GM19099 (cell line): ENCODE results near the gene PACS1.
A peak's percentile ranks its signal among the peaks of the same experiment; 100 is the strongest.

Experiments used
- POLR2A ChIP-seq: IDR thresholded peaks from 3 replicates; pipeline ENCODE4 v1.6.1; 2011; ENCODE audit warnings: low read depth; ENCODE audit not compliant: insufficient read length; ENCODE audit errors: extremely low read depth

PACS1 gene

GRCh38 chr11:66045177-66045639, 24.9 kb upstream of the PACS1 start:
- TF ChIP-seq POLR2A = no peak

GRCh38 chr11:66046901-66047300, 23.2 kb upstream of the PACS1 start:
- no peak for TF ChIP-seq POLR2A

DNA sequence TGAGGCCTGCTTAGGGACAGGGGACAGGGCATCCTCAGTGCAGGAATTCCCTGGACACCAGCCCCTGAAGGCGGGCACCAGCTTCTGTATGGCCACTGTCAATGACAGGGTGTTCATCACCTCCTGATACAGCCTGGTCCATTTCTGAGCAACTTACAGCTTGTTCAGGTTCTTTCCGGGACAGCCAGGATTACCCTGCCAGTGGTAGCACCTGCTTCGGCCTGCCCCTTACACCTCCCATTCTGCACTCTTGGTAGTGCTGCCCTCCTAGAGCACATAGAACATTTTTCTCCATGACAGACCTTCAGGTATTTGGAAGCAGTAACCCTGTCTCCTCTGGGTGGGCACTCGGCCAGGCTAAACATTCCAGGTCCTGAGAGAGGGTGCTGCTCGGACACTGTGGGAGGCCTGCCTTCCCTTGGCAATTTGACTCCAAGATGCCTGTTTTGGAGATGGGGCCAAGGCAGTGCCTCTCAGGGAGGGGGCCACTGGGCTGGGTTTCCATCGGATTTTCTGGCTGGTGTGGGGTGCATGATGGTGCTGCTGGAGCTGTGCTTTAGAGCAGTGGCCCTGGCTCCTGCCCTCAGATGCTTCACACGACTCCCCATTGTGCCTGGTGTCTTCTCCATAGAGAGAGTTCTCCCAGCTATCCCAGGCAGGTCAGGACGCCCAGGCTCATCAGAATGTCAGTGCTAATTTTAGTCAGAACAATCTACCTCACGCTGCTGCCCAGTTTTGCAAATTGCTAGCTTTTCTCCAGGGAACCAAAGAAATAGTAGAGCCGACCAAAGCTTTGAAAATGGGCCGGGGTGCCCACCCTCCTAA, 22.3 kb upstream of the PACS1 start:
- TF ChIP-seq POLR2A = no peak

GRCh38 chr11:66048547-66049323, 21.3 kb upstream of the PACS1 start, which contains the start of gene GAL3ST3:
GAL3ST3 (minus strand) TSS chr11:66049161; CDS start chr11:66045415, 3,746 bp downstream.
- TF ChIP-seq POLR2A = no peak

DNA sequence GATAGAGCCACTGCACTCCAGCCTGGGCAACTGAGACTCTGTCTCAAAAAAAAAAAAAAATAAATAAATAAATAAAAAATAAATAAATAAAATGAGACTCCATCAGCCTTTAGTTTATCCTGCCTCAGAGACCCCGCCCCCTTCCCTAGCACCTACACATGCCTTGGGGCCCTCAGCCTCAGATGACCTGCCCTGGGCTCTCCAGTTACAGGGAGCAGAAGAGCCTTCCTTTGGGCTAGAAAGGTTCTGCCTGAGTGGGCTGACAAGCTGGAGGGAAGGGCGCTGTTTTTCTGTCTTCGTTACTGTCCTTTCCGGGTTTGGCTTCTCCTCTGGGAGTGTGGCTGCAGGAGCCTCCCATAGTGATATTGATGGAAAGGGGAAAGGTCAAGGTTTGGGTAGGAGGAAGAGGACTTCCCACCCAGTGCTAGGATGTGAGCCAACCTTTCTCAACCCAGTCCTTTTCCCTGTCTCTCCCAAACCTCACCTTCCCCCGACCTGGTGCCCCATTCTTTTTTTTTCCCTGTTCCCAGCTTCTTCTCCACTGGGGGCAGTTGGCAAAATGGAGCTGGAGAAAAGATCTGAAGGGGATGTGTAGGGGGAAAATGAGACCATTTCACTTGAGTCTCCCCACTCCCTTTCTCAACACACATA, 19.4 kb upstream of the PACS1 start:
- TF ChIP-seq POLR2A = no peak

DNA sequence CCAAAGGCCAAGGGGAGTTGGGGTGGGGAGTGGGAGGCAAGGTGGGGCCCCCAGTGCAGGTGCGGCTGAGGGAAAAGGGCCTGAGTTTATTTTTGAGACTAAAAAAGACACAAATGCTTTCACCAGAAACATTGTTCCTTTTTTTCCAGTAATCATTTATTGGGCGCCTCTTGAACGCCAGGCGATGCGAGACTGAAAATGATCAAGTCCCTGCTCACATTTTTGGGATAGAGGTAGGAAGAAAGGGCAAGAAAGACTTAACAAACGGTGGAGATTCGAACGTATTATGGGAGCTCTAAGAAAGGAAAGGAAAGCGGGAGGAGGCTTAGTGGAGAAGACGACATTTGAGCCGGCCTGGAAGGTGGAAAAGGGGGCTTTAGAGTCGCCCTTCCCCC, 18.7 kb upstream of the PACS1 start:
- no peak for TF ChIP-seq POLR2A

- TF ChIP-seq POLR2A = peak; percentile 84
These were observed 18.1 kb upstream of the PACS1 start, which contains the start of gene SF3B2 for GRCh38 chr11:66051766-66052663. SF3B2 (plus strand) TSS chr11:66052364; CDS start chr11:66052385, 21 bp downstream.

GRCh38 chr11:66052664-66052982, 17.4 kb upstream of the PACS1 start:
- TF ChIP-seq POLR2A = no peak

DNA sequence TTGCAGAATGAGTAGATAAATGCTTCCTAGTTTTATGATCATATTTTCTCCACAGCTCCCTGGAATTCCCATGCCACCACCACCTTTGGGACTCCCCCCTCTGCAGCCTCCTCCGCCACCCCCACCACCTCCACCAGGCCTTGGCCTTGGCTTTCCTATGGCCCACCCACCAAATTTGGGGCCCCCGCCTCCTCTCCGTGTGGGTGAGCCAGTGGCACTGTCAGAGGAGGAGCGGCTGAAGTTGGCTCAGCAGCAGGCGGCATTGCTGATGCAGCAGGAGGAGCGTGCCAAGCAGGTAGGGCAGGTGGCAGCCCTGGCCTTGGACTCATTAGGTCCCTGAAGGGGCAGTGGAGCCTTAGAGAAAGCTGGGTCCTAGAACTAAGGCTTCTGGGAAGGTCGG, 15.1 kb upstream of the PACS1 start:
- TF ChIP-seq POLR2A = no peak

DNA sequence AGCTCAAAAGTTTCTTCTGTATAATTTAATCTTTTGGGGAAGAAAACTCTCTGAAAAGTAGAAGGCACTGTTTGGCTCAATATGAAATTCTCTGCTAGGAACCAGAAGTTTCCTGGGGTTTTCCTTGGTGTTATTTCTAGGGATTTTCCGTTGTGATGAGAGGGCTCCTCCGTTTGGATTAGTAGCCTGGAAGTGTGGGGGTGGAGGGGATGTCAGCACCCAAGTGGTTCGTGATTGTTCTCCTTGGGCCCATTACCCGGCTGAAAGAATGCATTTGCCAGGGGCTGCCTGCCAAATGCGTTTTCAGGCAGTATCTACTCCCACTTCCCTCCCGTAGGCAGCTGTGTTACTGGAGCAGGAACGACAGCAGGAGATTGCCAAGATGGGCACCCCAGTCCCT, 13.6 kb upstream of the PACS1 start:
- no peak for TF ChIP-seq POLR2A

GRCh38 chr11:66059966-66060680, 9.9 kb upstream of the PACS1 start:
- no peak for TF ChIP-seq POLR2A

DNA sequence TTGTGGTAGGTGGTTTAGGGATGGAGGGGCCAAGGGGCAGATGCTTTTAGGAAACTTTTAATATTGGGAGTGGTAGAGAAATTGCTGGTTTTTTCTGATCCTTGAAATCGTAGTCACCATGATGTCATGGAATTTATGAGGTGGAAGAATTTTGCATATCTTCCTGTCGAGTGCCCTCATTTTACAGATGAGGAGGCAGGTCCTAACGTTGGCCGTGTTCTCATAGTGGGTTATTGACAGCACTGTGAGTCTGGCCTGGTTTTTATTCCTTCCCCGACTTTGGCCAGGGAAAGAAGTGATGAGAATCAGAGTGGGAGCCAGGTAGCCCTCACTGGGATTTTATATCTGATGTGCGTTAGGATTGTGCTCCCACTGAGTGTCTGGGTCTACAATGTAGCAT, 8.8 kb upstream of the PACS1 start:
- no peak for TF ChIP-seq POLR2A

GRCh38 chr11:66062408-66062807, 7.7 kb upstream of the PACS1 start:
- TF ChIP-seq POLR2A = no peak

- no peak for TF ChIP-seq POLR2A
These were observed 6.2 kb upstream of the PACS1 start for GRCh38 chr11:66063900-66064299.
